Activated T-helper 9 cell treated with anti-CD3 and anti-CD28 coated beads, Interleukin-2, amount 50 U/mL, for 16 hours (primary cell): ENCODE measurements around the gene IRAK2.
"Not testable (repeated sequence)": the region's sequence is repeated elsewhere in the genome, so short reads cannot be mapped to it uniquely, and the experiment has no call there.

Experiments
- DNase-seq: peaks from one replicate; pipeline ENCODE4 v3.0.0-alpha.2; 2020; ENCODE audit warnings: low read depth

The IRAK2 gene

GRCh38 chr3:10253731-10254130 is 89.0 kb downstream of the IRAK2 start:
- no peak for DNase-seq

GRCh38 chr3:10255835-10256234 is 91.1 kb downstream of the IRAK2 start:
- DNase-seq, result no peak

GRCh38 chr3:10259036-10259435 is 94.3 kb downstream of the IRAK2 start:
- no peak for DNase-seq

- no peak for DNase-seq
Observed at GRCh38 chr3:10259798-10260197, 95.1 kb downstream of the IRAK2 start.

GRCh38 chr3:10260211-10260701 is 95.5 kb downstream of the IRAK2 start:
- no peak for DNase-seq

GRCh38 chr3:10262027-10262426 is 97.3 kb downstream of the IRAK2 start:
- no peak for DNase-seq

- DNase-seq, result peak; percentile 48
Observed at GRCh38 chr3:10263646-10264363, 99.1 kb downstream of the IRAK2 start.

GRCh38 chr3:10265833-10266232 is 101.1 kb downstream of the IRAK2 start:
- no peak for DNase-seq

GRCh38 chr3:10266936-10267335 is 102.2 kb downstream of the IRAK2 start:
- not testable (repeated sequence) for DNase-seq

GRCh38 chr3:10268116-10268515 is 103.4 kb downstream of the IRAK2 start:
- no peak for DNase-seq

- DNase-seq, result no peak
Observed at GRCh38 chr3:10268930-10269329, 104.2 kb downstream of the IRAK2 start.

- no peak for DNase-seq
Observed at GRCh38 chr3:10269443-10269842, 104.7 kb downstream of the IRAK2 start.

GRCh38 chr3:10272476-10272875 is 107.8 kb downstream of the IRAK2 start:
- DNase-seq, result not testable (repeated sequence)

GRCh38 chr3:10272977-10273376 is 108.3 kb downstream of the IRAK2 start:
- DNase-seq, result no peak

- no peak for DNase-seq
Observed at GRCh38 chr3:10273702-10274305, 109.1 kb downstream of the IRAK2 start.

GRCh38 chr3:10274601-10275000 is 109.9 kb downstream of the IRAK2 start:
- no peak for DNase-seq

- no peak for DNase-seq
Observed at GRCh38 chr3:10277115-10277625, 112.5 kb downstream of the IRAK2 start.

GRCh38 chr3:10278501-10278900 is 113.8 kb downstream of the IRAK2 start:
- no peak for DNase-seq

- no peak for DNase-seq
Observed at GRCh38 chr3:10279384-10280176, 114.9 kb downstream of the IRAK2 start.

GRCh38 chr3:10280177-10280529 is 115.4 kb downstream of the IRAK2 start:
- DNase-seq, result no peak

GRCh38 chr3:10280571-10280970 is 115.9 kb downstream of the IRAK2 start:
- no peak for DNase-seq

- no peak for DNase-seq
Observed at GRCh38 chr3:10281951-10282350, 117.2 kb downstream of the IRAK2 start.

GRCh38 chr3:10283638-10284037 is 118.9 kb downstream of the IRAK2 start:
- no peak for DNase-seq
